HG03378 (cell line): ENCODE results near the gene OR6A2.
"Not testable (repeated sequence)": the region's sequence is repeated elsewhere in the genome, so short reads cannot be mapped to it uniquely, and the experiment has no call there.

ENCODE experiments used
- ATAC-seq: cut with Tn5 transposase; IDR thresholded peaks from one replicate; pipeline ENCODE4 v1.9.1; 2021; ENCODE audit warnings: mild to moderate bottlenecking, moderate library complexity; ENCODE audit not compliant: unreplicated experiment

Gene OR6A2

GRCh38 chr11:6799402-6799801 lies at the start of gene OR6A2:
TSS of gene OR6A2 (minus strand) at chr11:6799689. CDS start at chr11:6795708, 3,981 bp downstream.
- no peak for ATAC-seq

- no peak for ATAC-seq
These were observed 45.9 kb upstream of the OR6A2 start, which contains the start of gene OR10A5 for GRCh38 chr11:6845383-6845782. TSS of gene OR10A5 (plus strand) at chr11:6845683. CDS start at chr11:6845683, 0 bp downstream.

DNA sequence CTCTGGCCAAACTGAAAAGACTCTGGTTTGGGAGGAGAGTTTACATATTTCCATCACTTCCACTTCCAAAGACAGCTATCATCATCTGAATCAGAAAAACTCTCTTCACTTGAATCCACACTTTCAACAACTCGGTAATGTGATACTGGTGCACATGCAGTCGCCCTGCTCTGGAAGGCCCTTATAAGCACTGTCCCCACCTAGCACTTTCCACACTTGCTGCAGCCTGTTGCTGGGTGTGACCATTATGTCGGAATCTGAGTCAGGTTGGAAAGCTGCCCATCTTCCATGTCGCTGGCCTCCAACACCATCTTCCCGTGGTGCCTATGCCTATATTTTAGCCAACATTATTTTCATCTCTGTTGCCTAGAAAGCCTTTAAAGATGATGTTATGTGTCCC lies 44.9 kb upstream of the OR6A2 start:
- ATAC-seq: no peak

DNA sequence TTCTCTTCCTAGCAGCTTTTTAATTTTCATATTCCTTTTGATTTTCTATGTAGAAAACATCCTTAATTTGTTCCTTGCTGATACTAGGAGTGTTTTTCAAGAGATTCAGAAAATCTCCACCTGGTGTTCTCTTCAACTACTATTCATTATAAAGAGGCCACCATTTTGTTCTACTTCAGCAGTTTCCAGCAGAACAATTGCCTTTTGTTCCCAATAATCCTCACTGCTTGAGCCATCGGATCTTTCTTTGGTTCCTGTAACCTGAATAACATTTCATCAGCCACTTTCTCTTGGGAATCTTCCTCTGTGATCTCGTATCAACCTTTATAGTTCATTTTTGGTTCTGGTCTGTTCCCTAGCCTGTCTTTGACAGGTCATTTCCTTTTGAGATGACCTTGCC lies 44.2 kb upstream of the OR6A2 start:
- no peak for ATAC-seq

DNA sequence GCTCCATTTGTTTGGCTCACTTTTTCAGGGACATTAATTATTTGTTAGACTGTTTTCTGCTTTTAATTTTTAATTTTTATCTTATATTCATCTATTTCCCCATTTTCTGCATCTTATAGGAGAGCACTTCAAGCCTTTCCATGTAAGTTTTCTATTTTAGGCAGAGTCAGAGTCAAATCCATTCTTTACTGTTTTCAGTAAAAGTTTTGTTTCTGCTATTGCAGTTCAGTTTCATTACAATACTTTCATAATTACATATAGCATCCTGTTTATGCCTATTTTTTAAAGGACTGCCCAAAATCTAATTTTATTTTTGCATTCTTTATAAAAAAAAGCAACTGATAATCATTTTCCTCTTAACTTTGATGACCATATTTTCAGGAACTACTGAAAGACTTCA lies 42.2 kb upstream of the OR6A2 start:
- ATAC-seq: no peak

DNA sequence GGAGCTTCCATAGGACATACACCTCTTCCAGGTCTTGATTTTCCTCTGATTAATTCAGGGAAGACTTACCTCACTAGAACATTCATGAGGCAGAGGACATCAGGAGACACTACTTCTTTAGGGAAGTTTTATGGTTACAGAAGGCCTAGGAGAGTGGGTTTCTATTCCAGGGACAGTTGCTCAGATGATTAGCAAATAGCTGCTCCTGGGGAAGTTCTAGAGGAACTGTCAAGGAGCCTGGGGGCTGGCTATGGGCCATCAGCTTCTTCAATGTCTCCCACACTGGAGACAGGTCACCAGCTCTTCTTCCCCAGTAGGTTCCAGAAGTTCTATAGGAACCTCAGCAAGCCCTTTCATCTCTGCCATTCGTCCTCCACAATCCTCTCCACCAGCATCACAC lies 34.5 kb upstream of the OR6A2 start:
- no peak for ATAC-seq

GRCh38 chr11:6833356-6833755 lies 33.9 kb upstream of the OR6A2 start:
- ATAC-seq: no peak

- ATAC-seq: no peak
These were observed 28.6 kb upstream of the OR6A2 start for GRCh38 chr11:6828103-6828502.

- ATAC-seq: no peak
These were observed 25.8 kb upstream of the OR6A2 start for GRCh38 chr11:6825231-6825744.

DNA sequence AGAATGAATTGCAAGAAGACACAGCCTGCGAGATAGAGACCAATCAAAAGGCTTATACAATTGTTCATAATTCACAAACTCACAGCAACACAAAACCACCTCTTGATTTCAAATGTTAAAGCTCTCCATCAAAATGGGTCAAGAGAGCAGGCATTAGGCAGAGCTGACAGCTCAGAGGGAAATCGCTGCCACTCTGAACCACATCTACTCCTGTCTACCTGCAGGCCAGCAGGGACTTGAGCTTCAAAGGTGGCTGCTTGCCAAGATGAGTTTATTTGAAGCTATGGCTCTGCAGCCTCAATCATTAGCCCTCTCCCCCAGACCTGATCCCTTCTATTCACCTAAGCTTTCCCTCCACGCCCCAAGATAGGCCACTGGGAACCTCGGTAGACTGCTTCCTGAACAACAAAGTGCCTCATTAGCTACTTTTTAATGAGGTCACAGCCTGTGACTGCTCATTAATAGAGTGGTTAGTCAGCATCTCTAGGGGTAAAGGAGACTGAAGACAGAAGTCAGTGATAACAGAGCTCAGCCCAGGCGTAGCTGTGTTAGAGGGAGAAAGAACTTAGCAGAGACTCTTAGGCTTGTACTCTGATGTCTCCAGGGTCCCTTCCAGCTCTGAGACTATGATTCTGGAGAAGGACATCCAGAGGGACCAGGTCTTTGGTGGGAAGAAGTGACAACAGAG lies 24.8 kb upstream of the OR6A2 start:
- no peak for ATAC-seq

GRCh38 chr11:6818967-6819366 lies 19.5 kb upstream of the OR6A2 start:
- ATAC-seq: no peak

DNA sequence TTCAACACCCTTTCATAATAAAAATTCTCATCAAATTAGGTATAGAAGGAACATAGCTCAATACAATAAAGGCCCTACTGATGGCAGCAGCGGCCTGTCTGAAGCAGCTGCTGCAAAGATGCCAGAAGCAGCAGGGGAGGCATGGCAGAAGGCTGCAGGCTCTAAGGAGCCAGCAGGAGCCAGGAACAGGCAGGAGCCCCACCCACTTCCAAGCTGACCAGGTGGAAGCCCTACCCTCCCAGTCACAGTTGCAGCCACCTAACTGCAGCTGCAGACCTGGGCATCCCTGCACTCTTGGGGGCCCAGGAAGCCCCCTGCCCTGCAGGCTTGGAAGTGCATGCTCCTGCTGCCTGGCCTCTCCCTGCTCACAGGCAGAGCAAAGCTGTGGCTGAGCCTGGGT lies 18.2 kb upstream of the OR6A2 start:
- no peak for ATAC-seq

GRCh38 chr11:6813656-6814055 lies 14.2 kb upstream of the OR6A2 start:
- ATAC-seq: no peak

DNA sequence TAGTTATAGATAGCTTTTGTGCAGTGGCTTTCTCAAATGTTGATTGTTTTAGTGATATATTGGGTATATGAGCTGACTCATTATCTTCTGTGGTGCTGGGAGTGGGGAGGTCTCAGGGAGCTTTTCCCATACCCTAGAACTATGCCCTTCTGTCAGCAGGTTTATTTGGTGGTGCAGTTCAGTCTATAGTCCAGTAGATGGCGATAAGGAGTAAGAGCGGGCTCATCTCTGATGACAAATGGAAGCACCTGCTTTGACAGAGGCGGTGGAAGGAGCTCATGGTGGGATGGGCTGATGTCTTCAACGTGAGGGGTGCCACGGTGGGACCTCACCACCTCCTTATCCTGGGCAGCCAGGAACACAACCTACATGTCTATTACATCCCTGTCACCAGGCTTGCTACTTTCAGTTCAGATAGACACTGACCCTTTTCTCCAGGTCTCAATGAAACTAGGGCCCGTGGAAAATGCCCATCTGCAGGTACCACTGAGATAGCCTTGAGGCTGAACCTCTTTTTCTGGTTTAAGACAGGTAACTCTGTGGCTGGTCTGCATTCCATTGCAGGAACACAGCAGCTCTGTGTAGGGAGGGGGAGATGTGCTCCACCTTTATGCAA lies 13.0 kb upstream of the OR6A2 start:
- peak; percentile 82 for ATAC-seq

- ATAC-seq: not testable (repeated sequence)
These were observed 1.6 kb upstream of the OR6A2 start for GRCh38 chr11:6801075-6801474.

DNA sequence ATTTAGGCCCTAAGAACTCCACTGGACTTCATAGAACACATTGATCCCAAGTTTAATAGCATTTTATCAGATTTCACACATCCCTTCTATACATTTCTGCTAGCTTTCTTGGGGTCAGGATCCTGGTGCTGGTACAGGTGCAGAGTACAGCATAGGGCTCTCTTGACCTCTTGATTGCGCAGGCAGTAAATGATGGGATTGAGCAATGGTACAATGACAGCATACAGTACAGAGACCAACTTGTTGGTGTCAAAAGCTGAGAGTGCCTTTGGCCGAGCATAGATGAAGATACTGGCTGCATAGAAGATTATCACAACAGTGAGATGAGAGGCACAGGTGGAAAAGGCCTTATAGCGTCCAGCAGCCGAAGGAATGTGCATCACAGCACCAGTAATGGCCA lies 4.8 kb downstream of the OR6A2 start:
- ATAC-seq: no peak

- ATAC-seq: no peak
These were observed 8.9 kb downstream of the OR6A2 start for GRCh38 chr11:6790546-6790945.

DNA sequence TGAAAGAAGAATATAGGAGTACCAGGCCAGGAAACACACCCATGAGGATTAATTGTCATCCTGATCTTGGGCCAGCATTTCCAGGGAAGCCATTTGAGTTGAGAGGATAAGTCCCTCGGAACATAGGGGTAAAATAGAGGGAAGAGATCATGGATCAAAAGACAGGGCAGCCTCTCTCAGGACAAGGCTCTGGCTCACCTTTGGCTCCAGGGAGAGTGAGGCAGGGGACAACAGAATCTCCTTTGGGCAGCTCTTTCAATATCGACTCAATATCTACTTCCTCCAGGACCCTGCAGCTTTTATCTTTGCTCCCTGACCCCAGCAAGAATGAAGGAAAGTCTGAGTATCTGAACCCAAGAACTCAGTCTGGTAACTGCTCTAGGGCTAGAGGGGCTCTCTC lies 16.8 kb downstream of the OR6A2 start, which contains the start of gene OR2AG1:
TSS of gene OR2AG1 (plus strand) at position 301 of the 400 bp plus-strand sequence. CDS start 2,018 bp downstream, outside the sequence.
- no peak for ATAC-seq

DNA sequence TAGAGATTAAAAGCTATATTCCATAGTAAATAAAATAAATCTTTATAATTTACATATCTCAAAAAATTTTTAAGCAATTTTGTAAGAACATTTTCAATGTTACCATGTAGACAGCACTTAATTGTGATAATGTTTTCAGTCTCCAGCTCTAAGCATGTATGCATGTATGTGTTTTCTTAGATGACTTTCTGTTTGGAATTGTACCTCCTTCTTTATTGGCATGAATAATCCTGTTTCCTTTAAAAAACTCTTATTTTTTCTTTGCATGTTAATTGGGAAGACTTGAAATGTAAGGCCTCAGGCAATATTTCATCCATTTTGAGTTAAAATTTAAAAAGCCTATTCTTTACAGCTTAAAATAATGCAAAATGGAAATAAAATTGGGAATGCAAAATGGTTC lies 18.7 kb downstream of the OR6A2 start:
- ATAC-seq: no peak

GRCh38 chr11:6778518-6778917 lies 21.0 kb downstream of the OR6A2 start:
- no peak for ATAC-seq

- ATAC-seq: peak; percentile 92
These were observed 27.3 kb downstream of the OR6A2 start, which contains the start of gene OR2AG2 for GRCh38 chr11:6771926-6772893. TSS of gene OR2AG2 (minus strand) at chr11:6771976. CDS start at chr11:6768957, 3,019 bp downstream.
